Upper lobe of left lung (tissue), 6 donors: ENCODE measurements around the gene UBAC2. TPM values are rescaled to one million over a fixed set of nuclear protein-coding genes. Genes with fewer than 3 reads are reported as not detected.

Source experiments
- ATAC-seq, 2 donors: fragments of 200-7000 bp; cut with Tn5 transposase; one replicate each; pipeline ENCODE4 v1.9.1; 2022; ENCODE audit warnings: mild to moderate bottlenecking in 2 of 2, moderate library complexity in 2 of 2; ENCODE audit not compliant: low FRiP score in 2 of 2
- DNase-seq, 2 donors: peaks; one replicate each; pipeline ENCODE4 v3.0.0-alpha.2; 2019 to 2020
- H3K27ac ChIP-seq, 4 donors: fragments of 200-600 bp; sonication (generic); one replicate each; pipeline ENCODE4 v1.5.1; 2016 to 2019
- H3K27me3 ChIP-seq, 4 donors: fragments of 200-600 bp; sonication (generic); one replicate each; pipeline ENCODE4 v1.5.1; 2017 to 2019
- H3K36me3 ChIP-seq, 4 donors: fragments of 200-600 bp; sonication (generic); one replicate each; pipeline ENCODE4 v1.5.1; 2016 to 2019
- H3K4me1 ChIP-seq, 4 donors: fragments of 200-600 bp; sonication (generic); one replicate each; pipeline ENCODE4 v1.5.1; 2018 to 2019
- H3K4me3 ChIP-seq, 4 donors: fragments of 200-600 bp; sonication (generic); one replicate each; pipeline ENCODE4 v1.5.1; 2017 to 2019; ENCODE audit warnings: mild to moderate bottlenecking in 2 of 4, moderate library complexity in 1 of 4
- H3K9me3 ChIP-seq, 4 donors: fragments of 200-600 bp; sonication (generic); one replicate each; pipeline ENCODE4 v1.5.1; 2018 to 2019
- EP300 ChIP-seq, 4 donors: sonication (generic); formaldehyde crosslinking; IDR thresholded peaks; one replicate each; pipeline ENCODE4 v1.5.1; 2017; ENCODE audit warnings: antibody characterized with exemption in 4 of 4, control low read depth in 2 of 4
- POLR2A ChIP-seq, 4 donors: fragments of 450-650 bp; IDR thresholded peaks; one replicate each; pipeline ENCODE4 v1.5.1; 2016 to 2017; ENCODE audit warnings: antibody characterized with exemption in 4 of 4, mild to moderate bottlenecking in 2 of 4
- POLR2AphosphoS5 ChIP-seq, 2 donors: sonication (generic); formaldehyde crosslinking; IDR thresholded peaks; one replicate each; pipeline ENCODE4 v1.5.1; 2017; ENCODE audit warnings: antibody characterized with exemption in 2 of 2
- WGBS, 2 donors: methylation state at CpG; one replicate each; pipeline ENCODE4 v1.1.5; 2017 to 2018; 5-methylcytosine and 5-hydroxymethylcytosine counted together
- total RNA-seq, 6 donors: library from RNA; depleted of rRNA in 4 of 6; stranded (reverse); fragments of >200 nt in 4 of 6; gene quantifications; one replicate each; pipeline versions ENCODE4 v1.1.0 to v1.2.1, GENCODE V29; 2016 to 2021
- TF ChIP-seq, protein P1 (sequence below), 6 experiments: fragments of 450-650 bp in 4 of 6; fragments of 200-600 bp in 2 of 6; sonication (generic) in 2 of 6; IDR thresholded peaks; one replicate each; pipeline ENCODE4 v1.5.1; 2016 to 2019; ENCODE audit warnings: antibody characterized with exemption in 6 of 6
- donor health status: DM: no; HTN: no; CAD: no; lungs with moderate emphysema.
- donor health status: DM: no; HTN: yes; CAD: no; lungs with severe emphysema.

The UBAC2 gene
- total RNA-seq, 6 donors from 2014 or later = 29.3 to 55.5 (median 47.7) TPM

DNA sequence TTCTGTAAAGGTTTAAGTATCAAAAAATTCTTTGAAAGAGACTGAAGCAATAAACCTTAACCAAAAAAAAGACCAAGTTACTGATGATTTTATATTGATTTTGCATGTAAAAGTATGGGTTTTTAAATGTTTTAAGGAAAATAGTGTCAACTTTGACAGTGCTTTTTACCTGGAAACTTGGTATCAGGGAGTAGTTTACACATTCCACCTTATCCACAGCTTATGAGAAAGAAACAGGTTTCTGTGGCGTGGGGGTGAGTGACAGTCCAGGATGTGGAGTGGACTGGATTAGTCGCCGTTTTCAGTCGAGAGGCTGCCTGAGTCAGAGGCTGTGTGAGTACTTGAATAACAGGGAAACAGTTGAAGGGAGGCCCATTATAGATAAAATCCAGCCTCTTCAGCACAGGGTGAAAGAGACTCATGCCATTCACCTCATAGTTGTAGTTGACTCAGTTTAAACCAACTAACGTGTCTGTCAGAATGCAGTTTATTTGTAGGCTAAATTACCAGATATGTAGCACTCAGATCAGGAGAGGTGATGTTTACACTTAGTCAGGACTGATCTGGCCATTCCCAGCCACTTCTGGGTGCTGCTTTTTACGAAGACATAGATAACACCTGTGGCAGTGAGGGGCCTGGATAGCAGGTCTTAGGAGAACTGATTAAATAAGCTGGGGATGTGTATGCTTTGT lies 107.1 kb downstream of the UBAC2 start:
- TF ChIP-seq, protein P1, sequence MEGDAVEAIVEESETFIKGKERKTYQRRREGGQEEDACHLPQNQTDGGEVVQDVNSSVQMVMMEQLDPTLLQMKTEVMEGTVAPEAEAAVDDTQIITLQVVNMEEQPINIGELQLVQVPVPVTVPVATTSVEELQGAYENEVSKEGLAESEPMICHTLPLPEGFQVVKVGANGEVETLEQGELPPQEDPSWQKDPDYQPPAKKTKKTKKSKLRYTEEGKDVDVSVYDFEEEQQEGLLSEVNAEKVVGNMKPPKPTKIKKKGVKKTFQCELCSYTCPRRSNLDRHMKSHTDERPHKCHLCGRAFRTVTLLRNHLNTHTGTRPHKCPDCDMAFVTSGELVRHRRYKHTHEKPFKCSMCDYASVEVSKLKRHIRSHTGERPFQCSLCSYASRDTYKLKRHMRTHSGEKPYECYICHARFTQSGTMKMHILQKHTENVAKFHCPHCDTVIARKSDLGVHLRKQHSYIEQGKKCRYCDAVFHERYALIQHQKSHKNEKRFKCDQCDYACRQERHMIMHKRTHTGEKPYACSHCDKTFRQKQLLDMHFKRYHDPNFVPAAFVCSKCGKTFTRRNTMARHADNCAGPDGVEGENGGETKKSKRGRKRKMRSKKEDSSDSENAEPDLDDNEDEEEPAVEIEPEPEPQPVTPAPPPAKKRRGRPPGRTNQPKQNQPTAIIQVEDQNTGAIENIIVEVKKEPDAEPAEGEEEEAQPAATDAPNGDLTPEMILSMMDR (IDR thresholded peaks at IDR 0.05) = no peak
- TF ChIP-seq EP300 (IDR thresholded peaks at IDR 0.05) (no peak), POLR2AphosphoS5 (IDR thresholded peaks at IDR 0.05) (no peak), POLR2A (IDR thresholded peaks at IDR 0.05) (no peak)
- H3K4me1 ChIP-seq = peaks cover 0 to 22% (median 7%) of the 10 kb centered on the region in 4 donors
- no peak overlapping the region for H3K4me3 ChIP-seq
- ATAC-seq = peak; percentile 59 to 83
- H3K27ac ChIP-seq = peak overlapping the region in 3 of 4 donors; percentile 45 to 59 (median 50)
- 37 to 58% methylated on average over 6 of the region's 6 CpGs for WGBS, 2 donors
- H3K36me3 ChIP-seq = no peaks in the 10 kb centered on the region
- no peaks in the 10 kb centered on the region for H3K9me3 ChIP-seq
- H3K27me3 ChIP-seq = no peaks in the 10 kb centered on the region
- DNase-seq = peak in 1 of 2 donors; percentile 85

DNA sequence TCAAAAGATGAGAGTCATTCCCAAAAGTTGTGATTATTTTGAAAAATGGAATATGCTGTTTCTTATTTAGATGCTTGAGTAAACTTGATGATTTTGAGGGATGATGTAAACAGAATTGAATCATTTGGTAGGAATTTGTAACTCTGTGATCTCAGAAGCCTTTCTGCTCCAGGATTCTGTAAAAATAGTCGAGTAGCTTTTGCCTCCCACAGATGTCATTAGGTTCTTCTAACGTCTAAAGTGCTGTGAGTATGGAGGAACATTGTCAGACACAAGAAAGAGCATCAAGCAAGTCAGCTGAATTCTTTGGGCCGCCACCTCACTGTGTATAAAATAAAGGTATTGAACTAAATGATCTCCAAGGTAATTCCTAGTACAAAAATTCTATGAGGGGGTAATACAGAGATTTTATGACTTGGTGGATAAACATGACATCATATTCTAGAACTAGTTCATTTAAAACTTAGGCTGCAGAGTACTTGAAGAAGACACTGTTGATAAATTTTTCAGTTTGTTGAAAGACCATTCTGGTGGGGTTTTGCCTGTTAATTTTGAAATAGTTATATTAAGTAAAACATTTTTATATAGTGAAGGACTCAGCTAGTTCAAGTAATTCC lies 107.9 kb downstream of the UBAC2 start:
- Histone ChIP-seq H3K27me3 (no peaks in the 10 kb centered on the region), H3K27ac (peak overlapping the region in 2 of 4 donors; percentile 50 to 59), H3K36me3 (no peaks in the 10 kb centered on the region), H3K4me1 (peaks cover 0 to 28% (median 14%) of the 10 kb centered on the region in 4 donors), H3K4me3 (no peak overlapping the region), H3K9me3 (no peaks in the 10 kb centered on the region)
- WGBS, 2 donors = 80 to 88% methylated on average over 3 of the region's 3 CpGs
- no peak for DNase-seq
- peak in 1 of 2 donors; percentile 35 for ATAC-seq
- no peak for TF ChIP-seq POLR2AphosphoS5 (IDR thresholded peaks at IDR 0.05)
- TF ChIP-seq, protein P1 (IDR thresholded peaks at IDR 0.05) = no peak
- TF ChIP-seq POLR2A (IDR thresholded peaks at IDR 0.05) = no peak
- TF ChIP-seq EP300 (IDR thresholded peaks at IDR 0.05) = no peak

DNA sequence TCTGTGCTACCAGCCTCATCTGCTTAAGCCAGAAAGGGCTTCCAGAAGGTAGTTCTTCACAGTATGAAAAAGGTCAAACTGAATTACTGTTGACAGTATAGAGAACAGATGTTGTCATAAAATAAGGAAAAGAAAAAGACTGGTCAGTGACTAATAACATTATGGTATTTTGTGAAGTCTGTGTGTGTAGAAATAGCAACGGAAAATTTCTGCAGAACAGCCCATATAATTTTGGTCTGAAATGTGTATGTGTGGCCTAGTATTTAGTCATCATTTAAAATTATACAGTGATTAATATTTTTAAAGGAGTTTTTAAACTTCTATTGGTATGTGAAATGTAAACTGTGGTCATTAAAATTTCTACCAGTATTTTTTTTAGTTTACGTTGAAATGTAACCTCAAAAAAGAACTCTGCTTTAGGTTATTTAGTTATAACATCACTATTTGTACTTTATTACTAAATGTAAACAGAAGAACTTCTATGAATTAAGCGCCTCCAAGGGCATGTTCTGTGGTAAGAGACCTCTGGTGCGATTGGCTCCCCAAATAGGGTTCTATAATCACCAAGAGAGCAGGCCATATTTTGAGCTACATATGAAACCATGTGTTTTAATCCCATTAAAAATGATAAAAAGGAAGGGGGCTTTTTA lies 109.9 kb downstream of the UBAC2 start:
- no peaks in the 10 kb centered on the region for H3K9me3 ChIP-seq
- peaks cover 0 to 30% (median 17%) of the 10 kb centered on the region in 4 donors for H3K4me1 ChIP-seq
- ATAC-seq (no peak), DNase-seq (no peak)
- H3K27ac ChIP-seq = peak overlapping the region in 1 of 4 donors; percentile 71
- no peaks in the 10 kb centered on the region for H3K36me3 ChIP-seq
- no peaks in the 10 kb centered on the region for H3K27me3 ChIP-seq
- TF ChIP-seq, protein P1 (IDR thresholded peaks at IDR 0.05) = no peak
- peak in 1 of 4 donors; percentile 6 for TF ChIP-seq EP300 (IDR thresholded peaks at IDR 0.05)
- peak in 1 of 4 donors; percentile 16 for TF ChIP-seq POLR2A (IDR thresholded peaks at IDR 0.05)
- no peak overlapping the region for H3K4me3 ChIP-seq
- WGBS, 2 donors = 76 to 84% methylated on average over 4 of the region's 4 CpGs

DNA sequence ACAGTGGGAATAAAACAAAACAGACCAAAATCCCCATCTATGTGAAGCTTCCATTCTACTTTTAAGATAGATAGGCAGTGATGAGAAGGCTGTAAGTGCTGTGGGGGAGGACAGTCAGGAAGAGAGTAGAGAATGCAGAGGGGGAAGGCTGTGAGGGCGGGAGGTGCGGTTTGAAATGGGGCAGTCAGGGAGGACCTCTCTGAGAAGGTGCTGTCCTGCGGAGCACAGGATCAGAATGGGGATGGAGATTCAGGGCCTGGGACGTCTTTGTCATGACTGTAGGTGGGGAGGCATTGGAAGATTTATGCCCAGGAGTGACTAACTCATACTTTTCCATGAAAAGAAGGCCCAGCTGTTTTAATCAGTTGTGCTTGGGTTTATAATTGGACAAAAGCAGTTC lies 110.5 kb downstream of the UBAC2 start:
- TF ChIP-seq EP300 (IDR thresholded peaks at IDR 0.05) (no peak), POLR2A (IDR thresholded peaks at IDR 0.05) (no peak), POLR2AphosphoS5 (IDR thresholded peaks at IDR 0.05) (no peak)
- TF ChIP-seq, protein P1 (IDR thresholded peaks at IDR 0.05) = no peak
- Histone ChIP-seq H3K27me3 (no peaks in the 10 kb centered on the region), H3K9me3 (no peaks in the 10 kb centered on the region), H3K4me1 (peaks cover 0 to 30% (median 17%) of the 10 kb centered on the region in 4 donors), H3K4me3 (no peak overlapping the region), H3K36me3 (no peaks in the 10 kb centered on the region), H3K27ac (peak overlapping the region in 1 of 4 donors; percentile 71)
- 88 to 92% methylated on average over 4 of the region's 4 CpGs for WGBS, 2 donors
- no peak for DNase-seq
- ATAC-seq = no peak
